ENCODE results near the gene ARHGAP36.

Gene ARHGAP36

DNA sequence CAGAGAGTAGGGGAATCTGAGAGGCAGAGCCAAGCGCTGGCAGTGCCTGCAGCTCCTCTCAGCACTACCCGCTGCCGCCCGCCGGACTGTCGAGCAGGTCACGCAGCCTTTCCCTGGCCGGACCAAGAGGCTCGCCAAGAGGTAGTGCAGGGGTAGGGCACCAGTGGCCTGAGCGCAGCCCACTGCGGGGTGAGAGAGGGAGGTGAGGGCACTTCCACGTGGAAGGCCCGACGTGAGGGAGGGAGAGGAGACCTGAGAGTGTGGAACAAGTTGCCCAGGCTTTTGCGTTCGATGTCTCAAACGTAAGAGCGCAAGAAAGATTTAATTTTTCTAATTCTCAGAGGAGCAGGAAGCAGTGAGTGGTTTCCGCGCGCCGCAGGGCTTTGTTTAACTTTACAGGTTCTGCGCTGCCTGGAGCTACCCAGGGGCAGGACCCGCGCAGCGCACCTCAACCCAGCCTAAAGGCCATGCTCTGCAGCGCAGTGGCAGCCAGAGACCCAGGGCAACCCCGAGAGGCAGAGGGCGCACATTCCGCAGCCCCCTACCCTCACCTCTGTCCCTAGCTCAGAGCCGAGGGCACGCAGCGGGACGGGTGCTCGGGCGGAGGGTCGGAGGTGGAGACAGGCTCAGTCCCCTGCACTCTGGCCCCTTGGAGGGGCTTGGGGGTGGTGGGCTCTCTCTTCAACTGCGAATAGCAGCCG lies 14.9 kb downstream of the ARHGAP36 start:
- DNase-seq: no peak

DNA sequence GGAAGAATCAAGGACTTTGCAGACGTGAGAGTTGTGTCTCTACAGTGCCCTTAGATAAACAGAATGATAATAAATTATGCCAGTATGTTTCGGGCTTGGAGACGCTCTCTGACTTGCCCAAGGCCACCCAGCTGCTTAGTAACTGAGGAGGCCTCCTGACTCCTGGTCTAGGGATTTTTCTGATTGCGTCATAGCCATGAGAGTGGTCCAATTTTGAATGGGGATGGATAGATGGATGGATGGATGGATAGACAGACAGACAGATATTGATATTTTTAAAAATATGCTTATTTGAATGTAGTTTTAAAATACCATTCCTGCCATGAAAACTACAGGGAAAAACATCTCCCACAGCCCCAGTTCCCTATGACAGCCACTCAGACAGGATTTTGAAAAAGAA lies 15.5 kb downstream of the ARHGAP36 start:
- no peak for DNase-seq

DNA sequence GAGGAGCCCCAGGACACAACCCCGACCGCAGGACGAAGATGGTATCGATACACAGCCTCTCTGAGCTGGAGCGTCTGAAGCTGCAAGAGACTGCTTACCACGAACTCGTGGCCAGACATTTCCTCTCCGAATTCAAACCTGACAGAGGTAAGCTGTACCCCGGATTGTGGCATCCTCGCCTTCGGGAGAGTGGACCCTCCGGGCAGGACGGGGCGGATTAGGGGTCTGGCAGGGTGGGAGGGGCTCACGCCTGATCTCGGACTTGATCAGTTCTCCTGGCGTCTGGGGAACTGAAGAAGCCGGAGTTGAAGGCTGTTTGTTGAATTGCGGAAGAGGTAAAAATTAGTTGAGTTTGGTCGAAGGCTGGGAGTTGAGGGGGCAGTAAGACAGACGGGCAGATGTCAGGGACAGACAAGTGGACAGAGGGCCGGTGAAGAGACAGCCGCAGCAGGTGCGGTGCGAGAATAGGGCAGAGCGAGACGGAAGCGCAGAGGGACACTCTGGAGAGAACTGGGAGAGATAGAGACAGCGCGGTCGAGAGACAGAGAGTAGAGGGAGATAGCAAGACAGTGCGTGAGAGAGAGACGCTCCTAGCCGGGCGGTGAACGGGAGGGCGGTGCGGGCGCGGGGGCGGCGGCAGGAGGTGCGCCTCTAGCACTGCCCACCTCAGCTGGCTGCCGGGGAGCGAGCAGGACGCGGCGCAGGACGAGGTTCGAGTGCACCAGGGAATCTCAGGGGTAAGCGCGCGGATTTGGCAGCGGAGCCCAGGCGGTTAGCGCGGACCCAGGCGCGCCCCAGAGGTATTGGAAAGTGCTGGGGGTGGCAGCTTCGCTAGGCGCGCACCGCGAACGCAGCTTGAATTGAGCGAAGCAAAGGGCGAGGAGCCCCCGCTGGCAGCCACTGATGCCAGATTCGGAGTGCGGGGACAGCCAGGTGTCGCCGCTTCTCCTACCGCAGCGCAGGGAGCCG lies 23.9 kb downstream of the ARHGAP36 start:
- no peak for DNase-seq

DNA sequence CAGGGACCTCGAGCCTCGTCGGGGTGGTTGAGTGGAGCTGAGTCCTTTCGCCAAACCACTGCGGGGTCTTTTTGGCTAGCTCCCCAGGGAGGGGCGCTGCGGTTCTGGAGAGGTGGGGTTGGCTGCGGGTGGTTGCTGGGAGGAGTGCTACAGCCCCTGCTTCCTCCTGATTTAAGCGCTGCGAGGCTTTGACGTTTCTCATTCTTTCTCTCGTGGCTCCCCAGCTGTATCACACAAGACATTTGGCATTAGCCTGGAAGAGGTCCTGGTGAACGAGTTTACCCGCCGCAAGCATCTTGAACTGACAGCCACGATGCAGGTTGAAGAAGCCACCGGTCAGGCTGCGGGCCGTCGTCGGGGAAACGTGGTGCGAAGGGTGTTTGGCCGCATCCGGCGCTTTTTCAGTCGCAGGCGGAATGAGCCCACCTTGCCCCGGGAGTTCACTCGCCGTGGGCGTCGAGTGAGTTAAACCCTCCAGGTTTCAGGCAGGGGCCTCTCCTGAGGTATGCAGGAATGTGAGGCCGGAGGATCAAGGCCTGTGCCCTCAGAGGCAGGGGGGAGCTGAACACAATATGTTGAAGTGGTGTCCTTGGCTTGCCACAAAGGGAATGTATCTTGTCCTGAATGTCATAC lies 25.5 kb downstream of the ARHGAP36 start:
- no peak for DNase-seq

DNA sequence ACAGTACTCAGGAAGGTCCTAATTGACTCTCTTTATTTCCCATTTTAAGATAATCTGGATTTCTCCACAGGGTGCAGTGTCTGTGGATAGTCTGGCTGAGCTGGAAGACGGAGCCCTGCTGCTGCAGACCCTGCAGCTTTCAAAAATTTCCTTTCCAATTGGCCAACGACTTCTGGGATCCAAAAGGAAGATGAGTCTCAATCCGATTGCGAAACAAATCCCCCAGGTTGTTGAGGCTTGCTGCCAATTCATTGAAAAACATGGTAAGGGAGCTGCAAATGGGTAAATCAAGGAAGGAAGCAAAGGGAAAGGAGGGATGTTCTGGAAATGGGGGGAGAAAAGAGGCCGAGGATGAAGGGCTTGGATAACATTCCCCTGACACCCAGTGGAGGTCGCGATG lies 26.0 kb downstream of the ARHGAP36 start:
- DNase-seq: no peak

DNA sequence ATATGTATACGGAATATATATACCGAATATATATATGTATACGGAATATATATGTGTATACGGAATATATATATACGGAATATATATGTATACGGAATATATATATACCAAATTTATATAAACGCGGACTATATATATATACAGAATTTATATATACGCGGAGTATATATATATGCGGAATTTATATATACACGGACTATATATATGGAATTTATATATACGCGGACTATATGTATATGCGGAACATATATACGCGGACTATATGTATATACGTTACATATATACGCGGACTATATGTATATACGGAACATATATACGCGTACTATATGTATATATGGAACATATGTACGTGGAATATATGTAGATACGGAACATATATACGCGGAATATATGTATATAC lies 78.6 kb downstream of the ARHGAP36 start:
- no peak for DNase-seq

DNA sequence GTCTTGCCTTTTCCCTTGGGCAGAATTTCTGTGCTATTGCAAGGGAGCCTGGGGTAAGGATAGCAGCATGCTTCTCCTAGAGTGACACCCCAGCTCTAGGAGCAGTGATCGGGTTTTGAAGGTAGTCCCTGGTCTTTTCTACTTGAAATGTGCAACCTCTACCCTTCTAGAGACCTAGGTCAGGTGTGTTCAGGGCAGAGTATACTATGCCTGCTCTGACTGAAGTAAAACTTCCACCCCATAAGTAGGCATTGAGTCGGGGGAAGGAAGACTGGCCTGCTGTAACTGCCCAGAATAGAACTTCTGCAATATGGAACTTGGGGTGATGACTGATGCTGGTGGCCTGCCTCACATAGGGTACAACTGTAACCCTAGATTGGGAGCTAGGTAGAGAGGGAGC lies 80.9 kb downstream of the ARHGAP36 start:
- DNase-seq: no peak
